Stimulated activated CD8-positive, alpha-beta memory T cell treated with anti-CD3 and anti-CD28 coated beads, Interleukin-7, amount 100 ng/mL, for 1 hour (primary cell): ENCODE measurements around the gene IDH3A.

Source experiments
- DNase-seq, 2 donors: peaks; one replicate each; pipeline ENCODE4 v3.0.0-alpha.2; 2020; ENCODE audit warnings: low read depth in 2 of 2

The IDH3A gene

DNA sequence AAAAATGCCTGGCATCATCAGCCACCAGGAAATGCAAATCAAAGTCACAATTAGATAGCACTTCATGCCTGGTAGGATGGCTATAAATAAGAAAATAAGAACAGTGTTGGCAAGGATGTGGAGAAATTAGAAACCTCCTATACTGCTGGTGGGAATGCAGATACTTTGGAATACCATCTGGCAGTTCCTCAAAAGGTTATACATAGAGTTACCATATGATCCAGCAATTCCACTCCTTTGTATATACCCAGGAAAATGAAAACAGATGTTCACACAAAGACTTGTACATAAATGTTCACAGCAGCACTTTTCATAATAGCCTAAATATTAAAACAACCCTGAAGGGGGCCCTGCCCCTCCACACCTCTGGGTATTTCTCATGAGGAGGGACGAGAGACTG lies 71.6 kb downstream of the IDH3A start:
- no peak for DNase-seq
